Muscle of back (tissue), 13 donors: Measurements from ENCODE around the gene DCAF6. TPM values are rescaled to one million over a fixed set of nuclear protein-coding genes. Genes with fewer than 3 reads are reported as not detected.
"Not testable (repeated sequence)": the region's sequence is repeated elsewhere in the genome, so short reads cannot be mapped to it uniquely, and the experiment has no call there.

ENCODE experiments used
- DNase-seq, 3 donors: peaks; one replicate each; pipeline versions ENCODE4 v3.0.0 to v3.0.0-alpha.2; 2013
- long read RNA-seq, 9 donors: transcript quantifications; one replicate each; lab custom pipeline, GENCODE V29; 2026
- polyA plus RNA-seq, 10 donors: library from polyadenylated mRNA; unstranded; fragments of 120-200 nt; gene quantifications; one replicate each; pipeline ENCODE4 v1.2.1, GENCODE V29; 2013; ENCODE audit not compliant: insufficient read length in 10 of 10

The DCAF6 gene, protein sequence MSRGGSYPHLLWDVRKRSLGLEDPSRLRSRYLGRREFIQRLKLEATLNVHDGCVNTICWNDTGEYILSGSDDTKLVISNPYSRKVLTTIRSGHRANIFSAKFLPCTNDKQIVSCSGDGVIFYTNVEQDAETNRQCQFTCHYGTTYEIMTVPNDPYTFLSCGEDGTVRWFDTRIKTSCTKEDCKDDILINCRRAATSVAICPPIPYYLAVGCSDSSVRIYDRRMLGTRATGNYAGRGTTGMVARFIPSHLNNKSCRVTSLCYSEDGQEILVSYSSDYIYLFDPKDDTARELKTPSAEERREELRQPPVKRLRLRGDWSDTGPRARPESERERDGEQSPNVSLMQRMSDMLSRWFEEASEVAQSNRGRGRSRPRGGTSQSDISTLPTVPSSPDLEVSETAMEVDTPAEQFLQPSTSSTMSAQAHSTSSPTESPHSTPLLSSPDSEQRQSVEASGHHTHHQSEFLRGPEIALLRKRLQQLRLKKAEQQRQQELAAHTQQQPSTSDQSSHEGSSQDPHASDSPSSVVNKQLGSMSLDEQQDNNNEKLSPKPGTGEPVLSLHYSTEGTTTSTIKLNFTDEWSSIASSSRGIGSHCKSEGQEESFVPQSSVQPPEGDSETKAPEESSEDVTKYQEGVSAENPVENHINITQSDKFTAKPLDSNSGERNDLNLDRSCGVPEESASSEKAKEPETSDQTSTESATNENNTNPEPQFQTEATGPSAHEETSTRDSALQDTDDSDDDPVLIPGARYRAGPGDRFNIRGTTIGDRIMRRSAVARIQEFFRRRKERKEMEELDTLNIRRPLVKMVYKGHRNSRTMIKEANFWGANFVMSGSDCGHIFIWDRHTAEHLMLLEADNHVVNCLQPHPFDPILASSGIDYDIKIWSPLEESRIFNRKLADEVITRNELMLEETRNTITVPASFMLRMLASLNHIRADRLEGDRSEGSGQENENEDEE
- polyA plus RNA-seq = 100 to 1,000 TPM in 8 of 10 donors, 10 to 100 TPM in 2; 93.3 to 151 (median 111) TPM
- long read RNA-seq, donor 1, partial matches to known transcripts = 21 of 25 reads
- long read RNA-seq, donor 1, other reads (novel, unspliced or antisense) = 0 of 25 reads
- long read RNA-seq, donor 2, partial matches to known transcripts = 5 of 6 reads
- long read RNA-seq, donor 2, other reads (novel, unspliced or antisense) = 0 of 6 reads
- long read RNA-seq, donor 3 = 0 reads
- long read RNA-seq, donor 4, partial matches to known transcripts = 0 of 4 reads
- long read RNA-seq, donor 4, other reads (novel, unspliced or antisense) = 0 of 4 reads
- long read RNA-seq, donor 5, partial matches to known transcripts = 42 of 45 reads
- long read RNA-seq, donor 5, other reads (novel, unspliced or antisense) = 0 of 45 reads
- long read RNA-seq, donor 6, partial matches to known transcripts = 175 of 176 reads
- long read RNA-seq, donor 6, other reads (novel, unspliced or antisense) = 0 of 176 reads
- long read RNA-seq, donor 7, partial matches to known transcripts = 16 of 19 reads
- long read RNA-seq, donor 7, other reads (novel, unspliced or antisense) = 0 of 19 reads
- long read RNA-seq, donor 8, partial matches to known transcripts = 0 of 1 reads
- long read RNA-seq, donor 8, other reads (novel, unspliced or antisense) = 0 of 1 reads
- long read RNA-seq, donor 9, partial matches to known transcripts = 0 of 1 reads
- long read RNA-seq, donor 9, other reads (novel, unspliced or antisense) = 0 of 1 reads

GRCh38 chr1:167936068-167936929 lies at the start of gene DCAF6:
Gene DCAF6, plus strand, starts transcription at chr1:167936683. Its CDS starts 229 bp downstream, at chr1:167936912.
- peak; percentile 99 to 100 (median 99) for DNase-seq

GRCh38 chr1:167887187-167887586 lies 49.3 kb upstream of the DCAF6 start:
- not testable (repeated sequence) for DNase-seq

DNA sequence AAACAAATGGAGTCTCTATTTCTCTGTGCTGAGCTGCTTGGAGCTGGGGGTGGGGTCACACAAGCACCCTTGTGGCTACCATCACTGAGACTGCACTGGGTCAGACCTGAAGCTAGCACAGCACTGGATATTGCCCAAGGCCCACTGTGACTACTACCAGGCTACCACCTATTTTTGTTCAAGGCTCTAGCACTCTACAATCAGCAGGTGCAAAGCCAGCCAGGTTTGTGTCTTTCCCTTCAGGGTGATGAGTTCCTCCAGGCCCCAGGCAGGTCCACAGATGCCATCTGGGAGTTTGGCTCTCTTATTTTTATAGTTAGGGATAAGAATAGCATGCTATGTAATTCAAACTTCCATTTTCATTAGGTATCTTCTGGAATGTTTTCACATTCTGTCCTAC lies 46.1 kb upstream of the DCAF6 start:
- DNase-seq = no peak

GRCh38 chr1:167893798-167894197 lies 42.7 kb upstream of the DCAF6 start:
- no peak for DNase-seq

GRCh38 chr1:167898578-167899222 lies 37.8 kb upstream of the DCAF6 start:
- no peak for DNase-seq

DNA sequence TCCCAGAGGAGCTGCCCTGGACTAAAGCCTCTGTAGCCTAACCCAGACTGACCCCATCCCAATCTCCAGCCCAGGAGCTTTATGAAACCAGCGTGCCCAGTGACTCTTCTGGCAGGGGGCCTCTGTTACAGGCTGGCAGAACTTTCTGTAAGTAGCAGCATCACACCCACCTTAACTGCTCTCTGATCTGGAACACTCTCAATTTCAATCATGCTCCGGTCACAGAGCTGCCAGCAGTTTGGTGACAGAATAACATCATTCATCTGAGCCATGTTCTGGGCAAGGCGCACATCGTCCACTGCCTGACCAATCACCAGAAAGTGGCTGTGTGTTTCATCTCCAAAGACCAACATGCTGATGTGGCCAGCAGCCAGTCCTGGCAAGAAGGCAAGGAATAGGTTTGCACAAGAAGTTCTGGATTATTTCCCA lies 37.2 kb upstream of the DCAF6 start:
- no peak for DNase-seq

- DNase-seq = no peak
Observed at GRCh38 chr1:167900907-167901306, 35.6 kb upstream of the DCAF6 start.

- DNase-seq = peak in 1 of 3 donors; percentile 20
Observed at GRCh38 chr1:167904652-167905130, 31.8 kb upstream of the DCAF6 start.

DNA sequence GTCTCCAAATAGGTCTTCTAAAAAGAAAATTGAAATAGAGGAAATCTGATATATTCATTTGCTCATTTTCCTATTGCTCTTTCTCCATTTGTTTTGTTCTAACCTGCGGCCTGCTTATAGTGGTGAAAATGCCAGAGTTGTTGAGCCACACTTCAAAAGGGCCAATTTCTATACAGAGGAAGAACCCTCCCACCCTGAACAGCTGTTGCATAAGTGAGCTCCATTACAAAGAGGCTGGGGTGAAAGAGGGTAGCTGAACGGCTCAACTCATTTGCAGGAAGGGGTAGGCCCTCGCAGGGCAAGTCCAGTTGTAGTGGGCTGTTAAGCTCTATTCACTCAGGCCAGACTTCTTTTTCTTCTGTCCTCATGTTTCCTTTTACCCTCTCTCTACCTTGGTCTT lies 31.3 kb upstream of the DCAF6 start:
- DNase-seq = peak in 1 of 3 donors; percentile 27

GRCh38 chr1:167905671-167906070 lies 30.8 kb upstream of the DCAF6 start:
- no peak for DNase-seq

DNA sequence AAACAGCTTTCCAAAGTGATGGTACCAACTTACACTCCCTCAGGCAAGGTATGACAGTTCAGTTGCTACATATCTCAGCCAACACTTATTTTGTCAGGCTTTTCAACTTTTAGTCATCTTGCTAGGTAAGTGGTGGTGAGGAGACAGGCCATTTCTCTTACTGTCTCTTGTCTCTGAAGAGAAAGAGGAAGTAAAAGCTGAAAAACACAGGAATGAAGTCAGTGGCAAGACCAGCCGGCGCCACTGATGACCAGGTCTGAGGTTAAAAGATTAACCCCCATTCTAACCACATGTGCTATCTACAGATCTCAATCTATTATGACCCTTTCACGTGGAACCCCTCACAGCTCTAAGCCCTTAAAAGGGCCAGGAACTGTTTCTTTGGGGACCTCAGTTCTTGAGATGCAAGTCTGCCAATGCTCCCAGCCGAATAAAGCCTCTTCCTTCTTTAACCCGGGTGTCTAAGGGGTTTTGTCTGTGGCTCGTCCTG lies 26.7 kb upstream of the DCAF6 start:
- DNase-seq = no peak

DNA sequence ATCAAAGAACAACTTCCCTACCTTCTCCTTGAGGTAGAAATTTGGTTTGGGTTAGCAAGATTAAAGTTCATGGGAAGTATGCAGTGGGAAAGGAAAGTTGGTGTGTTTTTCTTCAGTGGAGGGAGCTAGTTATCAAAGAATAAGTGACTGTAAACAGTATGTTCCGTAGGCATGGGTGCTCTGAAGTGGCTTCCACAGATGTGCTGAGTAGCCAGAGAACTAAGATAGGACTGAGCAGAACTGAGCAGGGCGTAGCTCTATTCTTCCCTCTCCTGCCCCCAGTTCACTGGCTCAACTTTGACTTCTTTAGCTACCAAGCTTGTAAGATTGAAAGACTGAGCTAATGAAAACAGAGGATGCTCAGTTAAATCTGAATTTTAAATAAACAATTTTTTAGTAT lies 26.0 kb upstream of the DCAF6 start:
- no peak for DNase-seq

DNA sequence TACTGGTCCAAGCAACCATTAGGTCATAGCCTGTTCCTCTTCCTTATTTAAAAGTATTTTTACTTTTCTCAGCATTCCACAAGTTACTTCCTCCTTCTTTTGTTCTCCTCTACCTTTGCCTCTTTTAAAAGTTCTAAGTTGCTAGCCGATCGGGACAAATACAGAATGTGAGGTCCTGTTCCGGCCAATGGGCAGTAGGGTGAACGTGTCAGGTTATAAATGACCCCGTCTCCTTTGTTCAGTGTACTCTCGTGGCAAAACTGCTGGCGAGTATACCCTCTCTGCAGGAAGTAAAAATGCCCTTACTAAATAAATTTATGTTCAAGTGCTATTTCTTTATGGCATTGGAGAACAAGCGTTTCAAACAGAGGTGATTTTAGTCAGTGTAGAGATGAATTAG lies 25.1 kb upstream of the DCAF6 start:
- no peak for DNase-seq

GRCh38 chr1:167912294-167912693 lies 24.2 kb upstream of the DCAF6 start:
- no peak for DNase-seq

DNA sequence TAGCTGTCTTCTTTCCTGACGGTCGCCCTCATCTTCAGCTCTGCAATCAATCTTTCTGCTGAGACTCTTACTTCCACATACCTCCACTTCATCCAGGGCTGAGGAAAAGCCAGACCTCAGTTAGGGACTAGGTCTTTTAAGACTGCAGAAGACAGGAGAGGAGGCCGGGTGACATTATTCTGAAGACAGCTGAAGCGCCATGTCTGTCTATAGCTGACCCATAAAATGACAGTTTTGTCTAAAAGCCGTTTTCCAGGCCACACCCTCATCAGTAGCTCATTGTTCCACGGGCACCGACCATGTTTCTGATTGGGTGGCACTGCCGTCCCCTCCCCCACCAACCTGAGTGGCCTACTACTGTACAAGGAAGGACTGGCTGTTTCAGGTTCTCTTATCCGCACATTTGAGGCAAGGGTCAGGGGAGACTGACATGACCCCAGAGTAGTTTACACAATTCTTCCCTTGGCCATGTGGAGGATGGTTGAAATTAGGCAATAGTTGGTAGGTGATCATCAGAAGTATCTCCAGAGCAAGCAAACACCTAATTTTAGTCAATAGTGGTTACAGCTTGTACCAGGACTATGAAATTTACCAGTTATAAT lies 22.5 kb upstream of the DCAF6 start, which contains the start of gene ADCY10:
Gene ADCY10 (minus strand): TSS at position 240 of the 602 bp plus-strand sequence. CDS start 8,994 bp downstream, outside the sequence.
- no peak for DNase-seq

DNA sequence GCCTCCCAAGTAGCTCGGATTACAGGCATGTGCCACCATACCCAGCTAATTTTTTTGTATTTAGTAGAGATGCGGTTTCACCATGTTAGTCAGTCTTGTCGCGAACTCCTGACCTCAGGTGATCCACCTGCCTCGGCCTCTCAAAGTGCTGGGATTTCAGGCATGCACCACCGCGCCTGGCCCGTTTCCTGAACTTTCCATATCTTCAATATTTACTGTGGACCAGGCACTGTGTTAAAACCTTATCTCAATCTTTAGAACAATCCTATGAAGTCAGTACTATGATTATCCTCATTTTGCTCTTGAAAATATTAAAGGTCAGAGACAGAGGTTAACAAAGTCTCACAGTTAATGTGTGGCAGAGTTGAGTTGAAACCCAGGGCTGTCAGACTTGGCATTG lies 20.9 kb upstream of the DCAF6 start:
- DNase-seq = no peak

GRCh38 chr1:167916766-167917511 lies 19.5 kb upstream of the DCAF6 start:
- no peak for DNase-seq

- DNase-seq = no peak
Observed at GRCh38 chr1:167922023-167922422, 14.5 kb upstream of the DCAF6 start.
